HG02610 (cell line): ENCODE results near the gene ASPN.
A peak's percentile ranks its signal among the peaks of the same experiment; 100 is the strongest.

Experiments used
- ATAC-seq: cut with Tn5 transposase; IDR thresholded peaks from one replicate; pipeline ENCODE4 v1.9.1; 2021; ENCODE audit warnings: mild to moderate bottlenecking, moderate library complexity; ENCODE audit not compliant: unreplicated experiment

Gene ASPN

DNA sequence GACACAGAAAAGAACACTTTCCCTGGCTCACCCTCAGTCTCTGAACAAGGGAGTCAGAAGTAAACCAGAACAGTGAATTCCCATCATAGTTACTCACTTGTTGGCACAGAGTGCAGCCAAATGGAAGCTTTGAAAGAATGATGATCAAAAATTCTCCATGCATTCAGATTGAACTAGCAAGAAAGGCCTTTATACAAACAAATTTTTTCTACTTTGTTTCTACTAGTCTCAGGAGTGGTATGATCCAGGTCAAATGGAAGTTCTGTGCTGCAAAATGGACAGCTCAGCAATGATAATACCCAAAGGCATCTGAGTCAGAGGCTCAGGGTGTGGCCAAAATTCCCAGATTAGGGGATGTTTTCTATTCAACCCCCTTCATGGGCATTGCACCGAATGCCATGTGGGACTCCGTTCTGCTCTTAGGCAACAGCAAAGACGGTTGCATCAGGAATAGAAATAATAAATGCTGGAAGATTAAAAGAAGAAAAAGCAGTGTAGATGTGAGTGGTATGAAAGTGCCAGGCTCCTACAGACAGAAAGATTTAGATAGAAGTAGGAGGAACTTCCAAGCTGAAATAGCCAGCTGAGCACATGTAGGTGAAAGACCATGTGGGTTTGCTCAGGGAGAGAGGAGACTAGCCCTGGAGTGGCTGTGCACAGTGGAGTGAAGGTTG, 24.0 kb upstream of the ASPN start:
- ATAC-seq: no peak

DNA sequence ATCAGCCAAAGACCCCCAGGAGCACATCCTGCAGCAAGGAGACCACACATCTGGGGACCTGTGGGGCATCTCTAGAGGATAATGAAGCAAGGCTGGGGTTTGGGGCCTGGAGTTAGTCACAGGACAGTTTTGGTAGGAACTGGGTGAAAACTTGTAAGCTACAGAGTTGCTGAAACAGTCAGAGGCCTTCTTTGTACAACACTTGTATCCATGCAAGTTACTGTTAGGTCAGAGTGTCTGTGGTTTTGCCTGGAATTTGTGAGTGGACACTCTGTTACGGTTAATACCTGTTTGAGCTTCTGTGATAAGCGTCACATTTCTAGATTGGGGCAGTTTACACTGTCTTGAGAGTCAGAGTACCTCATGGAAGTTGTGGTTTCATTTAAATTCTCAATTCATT, 22.6 kb upstream of the ASPN start:
- ATAC-seq: no peak

DNA sequence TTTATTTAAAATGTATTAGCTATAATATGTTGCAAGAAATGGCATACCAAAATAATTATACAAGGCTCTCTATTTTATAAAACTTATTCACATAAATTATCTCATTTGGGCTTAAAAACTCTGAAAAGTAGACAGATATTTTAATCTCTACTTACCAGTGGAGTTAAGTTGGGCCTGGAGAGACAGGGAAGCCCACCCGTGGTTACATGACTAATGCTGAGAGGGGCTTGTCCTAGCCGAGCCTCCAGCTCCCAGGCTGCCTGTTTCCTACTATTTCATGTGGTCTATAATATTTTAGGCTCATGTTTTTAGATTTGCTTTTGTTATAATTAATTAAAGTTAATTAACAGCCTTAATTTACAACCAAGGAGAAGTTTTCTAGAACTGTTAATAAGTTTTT, 20.9 kb upstream of the ASPN start:
- ATAC-seq: no peak

DNA sequence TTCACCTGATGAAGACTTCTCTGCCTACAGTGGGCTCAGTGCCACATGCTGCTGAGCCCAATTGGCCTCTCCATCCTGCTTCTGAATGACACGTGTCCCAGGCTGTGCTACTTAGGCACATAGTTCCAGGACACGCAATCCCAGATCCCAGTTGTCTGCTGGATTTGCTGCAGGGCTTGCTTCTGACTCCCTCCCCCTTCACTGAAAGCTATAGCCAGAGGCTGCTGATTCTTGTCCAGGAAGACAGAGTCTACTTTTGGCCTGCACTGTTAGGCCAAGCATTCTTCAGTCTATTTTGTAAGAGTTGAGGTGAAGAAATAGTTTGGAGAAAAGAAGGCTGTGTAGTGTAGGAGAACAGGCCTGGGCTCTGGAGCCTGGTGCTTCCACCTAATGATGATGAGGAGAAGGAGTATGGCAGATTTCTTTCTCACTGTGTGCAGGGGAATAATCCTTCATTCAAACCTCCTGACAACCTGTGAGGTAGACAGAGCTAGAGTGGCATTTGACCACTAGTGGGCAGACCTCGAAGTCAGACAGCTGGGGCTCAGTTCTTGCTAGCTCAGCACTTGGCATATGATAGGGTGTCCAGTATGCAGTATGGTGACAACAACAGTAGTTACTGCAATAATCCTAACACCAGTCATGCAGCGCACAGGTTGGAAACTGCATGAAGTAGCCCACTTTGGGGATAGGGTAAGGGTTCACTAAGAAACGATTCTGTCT, 19.5 kb upstream of the ASPN start:
- ATAC-seq: no peak

DNA sequence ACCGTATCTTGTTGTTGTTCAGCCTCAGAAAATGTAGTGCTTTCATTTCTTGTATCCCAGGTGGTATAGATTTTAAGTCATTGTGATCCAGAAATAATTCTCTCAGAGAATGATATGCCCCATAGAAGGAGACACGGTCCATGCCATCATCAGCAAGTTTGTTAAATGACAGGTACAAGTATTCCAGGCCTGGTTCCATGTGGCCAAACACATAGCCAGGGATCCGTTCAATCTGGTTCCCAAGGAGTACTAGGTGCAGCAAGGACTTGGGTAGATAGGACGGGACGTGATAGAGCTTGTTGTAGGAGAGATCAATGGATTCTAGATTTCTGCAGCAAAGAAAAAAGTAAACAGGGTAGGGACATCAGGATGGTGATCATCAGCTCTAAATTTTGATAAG, 18.4 kb upstream of the ASPN start:
- no peak for ATAC-seq

DNA sequence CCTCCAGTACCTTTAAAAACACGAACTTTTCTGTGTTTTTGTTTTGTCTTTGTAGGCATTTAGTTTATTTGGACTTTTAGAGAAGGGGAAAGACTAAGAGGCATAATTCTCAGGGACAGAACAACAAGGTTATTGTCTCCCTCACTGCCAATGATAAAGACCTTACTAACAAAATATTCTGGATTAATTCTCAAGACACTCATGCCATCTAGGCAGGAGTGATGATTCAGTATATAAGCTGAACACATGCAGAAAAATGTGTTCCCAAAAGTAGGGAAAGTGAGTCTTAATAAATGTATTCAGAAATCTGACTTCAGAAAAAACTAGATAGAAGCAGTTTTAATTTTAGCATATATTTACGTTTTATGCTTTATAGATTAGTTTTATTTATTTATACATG, 17.4 kb upstream of the ASPN start:
- no peak for ATAC-seq

DNA sequence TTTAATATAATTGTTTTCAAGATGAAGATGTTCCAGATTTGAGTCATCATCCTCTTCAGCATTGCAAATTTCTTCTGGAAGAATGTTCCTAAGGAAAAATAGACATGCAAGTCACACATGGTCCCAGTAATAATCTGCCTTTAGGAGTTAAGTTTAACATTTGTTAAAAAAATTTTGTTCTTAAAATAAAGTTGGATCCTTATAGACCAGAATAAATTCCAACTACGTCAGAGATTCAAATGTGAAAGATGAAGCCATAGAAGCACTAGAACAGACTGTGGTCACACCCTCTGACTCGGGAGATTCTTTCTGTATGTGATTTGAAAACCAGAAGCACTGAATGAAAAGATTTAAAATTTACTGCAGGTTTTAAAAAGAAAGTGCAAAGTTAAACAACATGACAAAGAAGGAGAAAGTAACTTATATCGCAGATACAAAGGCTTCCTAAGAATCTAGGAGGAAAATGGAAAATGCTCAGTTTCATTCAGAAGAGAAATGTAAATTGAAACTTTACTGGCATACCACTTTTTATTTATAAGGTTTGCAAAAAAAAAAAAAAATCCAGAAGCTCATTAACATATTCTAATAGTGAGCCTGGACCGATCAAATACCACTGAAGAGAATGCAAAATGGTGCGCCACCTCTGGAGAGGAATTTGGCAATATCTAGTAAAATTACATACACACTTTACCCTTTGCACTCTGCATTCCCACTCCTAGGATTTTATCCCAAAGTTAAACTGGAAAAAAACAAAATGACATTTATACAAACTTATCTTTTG, 14.3 kb upstream of the ASPN start:
- ATAC-seq: no peak

DNA sequence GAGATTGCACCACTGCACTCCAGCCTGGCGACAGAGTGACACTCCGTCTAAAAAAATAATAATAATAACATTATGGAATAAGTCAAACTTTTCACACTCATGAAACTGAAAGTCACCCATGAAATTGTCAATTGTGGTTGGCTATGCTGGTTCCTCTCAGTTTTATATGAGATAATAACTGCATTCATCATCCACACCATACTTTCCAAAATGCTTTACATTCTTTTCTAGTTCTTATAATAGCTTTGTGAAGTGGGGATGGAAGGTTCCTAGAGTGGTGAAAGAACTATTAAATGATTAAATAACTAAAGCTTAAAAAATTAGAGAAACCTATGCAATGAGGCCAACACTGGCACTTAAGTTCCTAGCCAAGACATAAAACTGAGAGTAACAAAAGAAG, 12.6 kb upstream of the ASPN start:
- no peak for ATAC-seq

DNA sequence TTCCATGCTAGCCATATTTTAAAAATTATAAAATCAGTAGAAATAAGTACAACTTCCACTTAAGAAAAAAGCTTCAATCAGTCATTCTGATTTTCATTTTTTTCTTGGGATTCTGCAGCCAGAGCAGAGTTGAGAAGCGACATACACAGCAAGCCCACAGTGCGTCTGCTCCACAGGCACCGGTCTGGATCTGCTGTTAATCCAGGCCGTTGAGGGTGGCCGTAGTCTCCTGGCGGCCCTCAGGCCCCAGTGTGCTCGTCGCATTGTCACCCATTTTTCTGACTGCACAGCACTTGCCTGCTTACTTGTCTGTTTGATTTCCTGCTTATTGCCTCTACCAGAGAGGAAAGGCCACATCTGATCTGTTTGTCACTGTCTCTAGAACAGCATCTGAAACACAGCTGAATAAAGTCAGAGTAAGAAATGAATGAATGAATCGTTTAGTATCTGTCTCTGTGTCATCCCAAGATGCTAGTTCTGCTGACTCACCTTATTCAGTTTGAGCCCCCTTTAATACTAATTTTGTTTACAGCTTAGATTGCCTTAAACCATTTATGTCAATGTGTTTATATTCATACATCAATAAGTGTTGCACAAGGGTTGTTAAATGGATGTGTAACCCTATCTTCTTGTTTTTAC, 11.6 kb upstream of the ASPN start:
- ATAC-seq: no peak

DNA sequence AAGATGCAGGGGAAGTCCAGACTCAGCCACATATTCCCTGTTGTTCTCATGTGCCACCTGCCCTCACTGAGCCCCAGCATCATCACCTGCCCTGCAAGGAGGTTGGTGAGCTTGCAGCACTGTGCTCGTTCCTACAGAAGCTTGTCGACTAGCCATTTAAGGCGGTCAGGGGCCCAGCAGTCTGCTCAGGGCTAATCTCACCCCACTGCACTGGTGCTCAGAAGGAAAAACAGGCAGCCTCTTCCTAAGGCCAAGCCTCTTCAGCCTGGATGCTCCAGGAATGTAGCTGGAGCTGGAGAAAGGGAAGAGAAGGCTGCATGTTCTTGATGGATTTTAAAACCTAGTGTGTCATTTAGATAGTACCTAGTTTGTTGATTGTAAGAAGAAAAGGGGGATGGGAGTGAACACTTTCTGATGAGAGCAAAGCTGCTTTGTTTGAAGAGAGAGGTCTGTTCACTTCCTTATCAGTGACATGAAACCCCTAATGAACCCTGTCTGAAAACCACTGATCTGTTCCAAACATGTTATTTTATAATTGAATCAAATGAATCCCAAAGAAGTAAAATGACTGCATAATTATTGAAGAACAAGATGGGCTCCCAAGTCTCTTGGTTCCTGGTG, 10.6 kb upstream of the ASPN start:
- no peak for ATAC-seq

DNA sequence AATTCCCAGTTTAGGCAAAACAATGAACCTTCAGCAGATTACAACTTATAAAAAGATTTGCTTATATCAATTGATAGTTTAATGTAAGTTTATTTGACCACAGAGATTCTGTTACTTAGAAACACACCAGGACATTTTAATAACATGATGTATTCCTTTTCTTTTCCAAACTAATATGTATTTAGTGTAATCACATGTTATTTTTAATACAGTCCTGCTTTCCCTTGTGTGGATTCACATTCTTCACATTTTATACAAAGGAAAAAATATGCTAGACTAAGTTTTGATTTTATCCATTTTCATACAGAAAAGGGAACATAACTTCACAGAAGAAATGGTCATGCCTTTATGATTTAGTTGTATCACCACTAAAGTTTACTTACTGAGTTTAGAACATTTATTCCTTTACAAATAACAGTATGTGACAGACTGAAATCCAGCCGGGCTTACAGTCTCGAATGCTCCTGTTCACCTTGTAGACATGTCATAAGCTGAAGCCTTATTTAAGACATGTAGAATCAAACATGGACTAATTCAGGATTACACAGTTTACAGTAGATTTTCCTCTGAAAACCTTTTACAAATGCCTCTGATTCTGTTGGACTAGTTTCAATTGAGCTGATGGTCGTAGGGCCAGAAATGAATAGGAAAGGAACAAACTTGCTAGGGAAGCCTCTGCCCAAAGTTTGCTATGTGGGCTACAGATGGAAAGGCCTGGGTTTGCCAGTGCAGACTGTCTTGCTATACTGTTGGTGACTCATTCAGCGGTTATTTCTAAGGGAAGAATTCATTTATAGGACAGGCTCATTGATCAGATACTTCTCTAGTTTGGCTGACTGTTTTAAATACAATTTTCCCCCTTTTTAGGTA, 6.6 kb upstream of the ASPN start:
- no peak for ATAC-seq

DNA sequence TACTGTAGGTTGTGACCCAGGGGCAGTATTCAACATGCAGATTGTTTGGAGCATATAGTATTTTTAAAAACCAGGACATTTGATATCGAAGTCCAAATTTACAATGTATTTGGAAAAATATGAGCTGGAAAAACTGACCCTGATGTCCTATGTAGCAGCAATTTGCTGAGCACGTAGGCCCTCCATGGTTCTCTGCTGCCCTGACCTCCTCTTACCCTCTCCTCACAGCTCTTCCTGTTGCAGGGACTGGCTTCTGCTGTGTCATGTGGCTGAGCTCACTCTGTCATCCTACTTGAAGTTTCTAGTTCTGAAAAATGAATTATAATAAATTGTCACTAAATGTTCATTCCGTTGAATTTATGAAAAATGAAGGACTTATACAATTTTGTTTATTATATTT, 4.1 kb upstream of the ASPN start:
- ATAC-seq: no peak

DNA sequence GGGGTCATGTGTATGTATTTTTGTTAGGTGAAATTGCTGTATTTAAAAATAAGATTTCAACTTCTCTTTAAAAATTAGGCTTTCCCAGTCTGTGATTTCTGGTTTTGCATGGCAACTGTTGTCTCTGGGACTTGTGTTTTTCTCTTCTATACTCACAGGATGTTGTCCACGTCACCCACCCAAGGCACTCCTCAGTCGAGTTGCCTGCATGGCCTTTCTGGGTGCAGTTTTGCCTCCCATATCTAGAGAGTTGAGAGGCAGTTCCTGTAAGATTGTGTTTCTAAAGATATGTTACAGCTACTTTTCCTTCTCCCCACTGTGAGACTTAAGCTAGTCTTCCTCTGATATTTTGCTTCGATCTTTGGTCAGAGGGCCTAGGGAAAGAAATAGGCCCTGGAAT, 2.3 kb upstream of the ASPN start:
- no peak for ATAC-seq

DNA sequence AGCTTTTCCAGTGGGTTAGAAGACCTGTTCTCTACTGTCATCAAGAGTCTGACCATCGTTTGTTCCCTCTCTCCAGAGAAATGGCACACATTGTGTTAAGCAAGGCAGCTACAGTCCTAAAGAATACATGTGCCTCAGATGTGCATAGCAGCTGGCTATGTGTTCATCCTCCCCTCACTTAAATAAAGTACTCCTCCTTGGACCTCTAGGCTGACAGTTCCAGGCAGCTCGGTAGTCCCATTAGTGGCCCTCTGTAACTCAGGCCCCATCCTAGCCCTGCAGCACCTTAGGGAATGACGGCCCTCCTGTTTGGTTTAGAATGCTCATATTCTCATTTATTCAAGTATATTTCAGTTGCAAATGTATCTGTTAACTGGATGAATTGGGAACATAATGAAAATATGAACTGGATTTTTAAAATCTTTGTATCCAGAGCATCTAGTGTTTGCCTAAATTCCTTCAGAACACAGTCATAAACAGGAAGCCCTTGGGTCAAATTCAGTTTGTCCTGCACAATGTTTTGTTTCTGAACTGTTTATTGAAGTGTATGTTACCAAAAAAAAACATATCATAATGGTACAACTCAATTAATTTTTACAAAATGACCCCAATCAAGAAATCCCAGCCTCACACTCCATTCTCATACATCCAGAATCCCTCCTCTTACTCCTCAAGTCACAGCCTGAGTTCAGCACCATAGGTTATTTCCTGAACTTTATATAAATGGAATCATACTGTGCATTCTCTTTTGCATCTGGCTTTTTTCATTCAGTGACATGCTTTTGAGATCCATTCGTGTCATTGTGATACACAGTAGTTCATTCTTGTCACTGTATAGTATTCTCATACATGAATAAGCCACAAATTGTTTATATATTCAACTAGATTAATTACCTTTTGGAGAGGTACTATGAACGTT, 1.6 kb upstream of the ASPN start:
- ATAC-seq: no peak

DNA sequence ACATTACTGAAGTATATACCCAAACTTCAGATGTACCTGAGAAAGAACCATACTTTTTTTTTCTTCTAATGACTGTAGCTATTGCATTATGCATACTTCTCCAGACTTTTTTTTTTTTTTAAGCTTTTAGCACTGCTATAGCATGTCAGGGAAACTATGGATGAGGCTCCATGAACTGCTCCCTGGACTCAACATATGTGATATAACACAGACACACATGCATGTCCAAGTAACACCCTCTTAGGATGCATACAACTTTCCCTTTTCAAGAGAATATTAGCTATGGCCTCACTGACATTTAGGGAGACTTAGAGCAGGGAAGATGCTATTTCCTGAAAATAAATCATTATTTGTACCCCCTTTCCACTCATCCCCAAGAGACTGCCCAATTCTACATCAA, 499 bp upstream of the ASPN start:
- ATAC-seq: no peak

DNA sequence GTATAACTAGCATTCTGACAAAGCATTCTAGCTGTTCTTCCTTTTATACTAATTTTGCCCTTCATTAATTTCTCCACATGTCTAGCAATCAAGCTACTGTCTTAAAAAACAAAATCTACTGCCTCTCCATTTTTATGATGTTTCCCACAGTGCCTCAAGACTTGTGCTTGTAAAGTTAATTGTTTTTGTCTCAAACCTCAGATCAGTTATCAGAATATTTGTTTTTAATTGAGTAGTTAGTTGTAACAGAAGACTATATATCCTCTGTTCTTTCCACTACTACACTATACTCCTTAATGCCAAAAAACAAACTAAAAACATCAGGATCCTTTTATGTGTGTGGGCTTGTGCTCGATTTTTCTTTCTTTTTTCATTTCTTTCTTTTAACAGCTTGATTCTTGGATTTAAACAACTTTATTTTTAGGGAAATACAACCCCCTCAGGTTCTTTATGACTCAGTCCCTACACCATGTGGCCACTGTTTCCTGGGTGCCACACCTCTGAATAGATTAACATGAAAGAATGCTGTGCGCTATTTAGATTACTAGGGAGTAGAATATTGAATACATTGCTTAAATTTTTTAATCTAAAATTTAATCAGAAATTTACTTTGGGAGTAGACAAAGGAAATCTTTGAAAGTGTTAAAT, 1.2 kb downstream of the ASPN start:
- peak; percentile 38 for ATAC-seq

DNA sequence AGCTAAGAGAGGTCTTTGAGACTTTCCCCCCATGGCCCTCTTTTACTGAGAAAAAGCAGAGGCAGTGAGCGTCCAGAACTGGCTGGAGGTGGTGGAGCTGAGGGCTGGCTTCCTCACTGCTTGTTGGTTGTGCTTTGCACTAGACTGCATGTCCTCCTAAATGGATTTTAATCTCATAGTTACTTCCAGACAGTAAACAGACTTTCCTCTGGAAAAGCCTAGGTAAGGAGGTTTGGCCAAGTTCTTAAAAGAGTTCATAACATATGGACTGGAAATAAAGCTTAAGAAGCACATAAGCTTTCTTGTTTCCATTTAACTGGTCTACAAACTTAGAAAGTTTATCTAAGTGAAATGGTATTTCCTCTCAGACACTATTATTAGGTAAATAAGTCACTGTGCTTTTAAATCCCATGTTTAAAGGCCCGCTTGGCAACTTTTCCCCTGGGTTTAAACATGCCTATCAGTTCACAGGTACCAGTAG, 2.0 kb downstream of the ASPN start:
- no peak for ATAC-seq

DNA sequence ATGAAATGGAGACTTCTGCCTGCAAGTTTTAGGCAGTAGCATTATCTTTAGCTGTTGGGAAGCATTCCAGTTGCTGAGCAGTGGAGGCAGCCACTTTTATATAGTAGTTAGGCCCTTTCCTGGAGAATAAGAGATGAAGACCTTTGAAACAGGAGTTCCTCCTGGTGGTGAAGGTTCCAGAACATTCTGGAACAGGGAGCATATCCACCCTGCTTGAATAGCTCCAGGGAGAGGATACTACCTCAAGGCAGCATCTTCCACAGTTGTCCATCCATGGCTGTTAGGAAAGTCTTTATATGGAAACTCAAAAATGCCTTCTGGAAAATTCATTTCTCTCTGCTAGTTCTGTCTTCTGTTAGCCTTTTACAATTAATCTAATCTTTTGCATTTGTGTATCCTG, 3.0 kb downstream of the ASPN start:
- ATAC-seq: no peak

DNA sequence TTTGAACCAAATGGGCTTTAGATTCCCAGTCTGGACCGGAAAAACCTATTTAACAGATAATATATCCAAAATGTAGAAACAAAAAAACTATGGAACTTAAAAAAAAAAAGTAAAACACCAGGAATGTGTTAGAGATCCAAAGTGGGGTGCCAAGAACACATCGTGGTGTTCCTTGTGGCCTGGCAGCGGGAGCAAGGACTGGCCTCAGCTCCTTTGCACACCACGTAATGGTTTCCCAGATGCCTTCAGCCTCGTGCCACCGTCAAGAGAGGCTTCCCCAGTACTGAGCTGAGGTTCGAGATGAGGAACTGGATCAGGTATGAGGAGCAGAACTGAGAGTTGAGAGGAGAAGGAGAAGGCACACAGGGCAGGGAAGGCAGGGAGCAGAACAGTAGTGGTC, 3.5 kb downstream of the ASPN start:
- ATAC-seq: no peak
